H1 (cell line): ENCODE data around the gene ATP10D. TPM values are rescaled to one million over a fixed set of nuclear protein-coding genes. Genes with fewer than 3 reads are reported as not detected.

ENCODE experiments used
- BACH1 ChIP-seq: IDR thresholded peaks from 2 replicates; pipeline ENCODE4 v1.6.1; 2012; ENCODE audit warnings: low read length, improper control_type of control experiment
- BRCA1 ChIP-seq: IDR thresholded peaks from 2 replicates; pipeline ENCODE4 v1.6.1; 2012; ENCODE audit warnings: low read depth, low read length, improper control_type of control experiment
- EP300 ChIP-seq, 2 experiments: IDR thresholded peaks; 1 replicate in 1 of 2; 2 replicates in 1 of 2; pipeline ENCODE4 v1.6.1; 2011 to 2012; ENCODE audit warnings: low read depth in 2 of 2, low read length in 2 of 2, mild to moderate bottlenecking in 2 of 2, borderline replicate concordance in 1 of 2, inconsistent platforms in 1 of 2, moderate library complexity in 1 of 2
- HDAC6 ChIP-seq: IDR thresholded peaks from one replicate; pipeline ENCODE4 v1.7.1; 2012; ENCODE audit warnings: low read depth, mild to moderate bottlenecking, inconsistent platforms, low read length, moderate library complexity
- NRF1 ChIP-seq: IDR thresholded peaks from 2 replicates; pipeline ENCODE4 v1.6.1; 2011; ENCODE audit warnings: mild to moderate bottlenecking, low read depth, low read length, improper control_type of control experiment
- polyA plus RNA-seq, 7 experiments: library from polyadenylated mRNA; depleted of rRNA in 3 of 7; stranded (reverse) in 5 of 7; unstranded in 2 of 7; fragments of >200 nt in 5 of 7; fragments of 200-250 nt in 2 of 7; gene quantifications; 1 replicate in 5 of 7; 2 replicates in 1 of 7; 4 replicates in 1 of 7; pipeline versions ENCODE4 v1.2.1 to v1.2.3, GENCODE V29; 2011 to 2013; ENCODE audit warnings: missing spikeins in 2 of 7, mixed read lengths in 2 of 7
- total RNA-seq: library from RNA; stranded (reverse); fragmentation: NEBNext Ultra II Directional; extraction: Animal tissue kit (Norgen Biotek cat#: 25700); gene quantifications from 2 replicates; pipeline ENCODE4 v1.2.1, GENCODE V29; 2021

ATP10D gene
- total and polyA plus RNA-seq, 2 of the 8 experiments (the other 6 are each of a cell fraction or from before 2014, with no cell fraction given) = 2.9 to 5.9 TPM

- no peak for TF ChIP-seq BRCA1
- no peak for TF ChIP-seq EP300 (IDR thresholded peaks at IDR 0.05; ENCODE audit: borderline replicate concordance in 1 of 2, low read depth in 2 of 2, low read length in 2 of 2)
- no peak for TF ChIP-seq HDAC6
- no peak for TF ChIP-seq NRF1
- TF ChIP-seq BACH1 = no peak
Measured at GRCh38 chr4:47536966-47537365, 51.9 kb downstream of the ATP10D start (continued).
